Activated CD4-positive, CD25-positive, alpha-beta regulatory T cell treated with anti-CD3 and anti-CD28 coated beads, Interleukin-2, amount 50 U/mL, for 24 hours (primary cell): Measurements from ENCODE around the gene HELB.

ENCODE experiments used
- ATAC-seq, 2 donors: fragments of 150-1000 bp; cut with Tn5 transposase; one replicate each; pipeline ENCODE4 v1.10.0; 2021; ENCODE audit warnings: mild to moderate bottlenecking in 1 of 2, moderate library complexity in 1 of 2

Gene HELB

DNA sequence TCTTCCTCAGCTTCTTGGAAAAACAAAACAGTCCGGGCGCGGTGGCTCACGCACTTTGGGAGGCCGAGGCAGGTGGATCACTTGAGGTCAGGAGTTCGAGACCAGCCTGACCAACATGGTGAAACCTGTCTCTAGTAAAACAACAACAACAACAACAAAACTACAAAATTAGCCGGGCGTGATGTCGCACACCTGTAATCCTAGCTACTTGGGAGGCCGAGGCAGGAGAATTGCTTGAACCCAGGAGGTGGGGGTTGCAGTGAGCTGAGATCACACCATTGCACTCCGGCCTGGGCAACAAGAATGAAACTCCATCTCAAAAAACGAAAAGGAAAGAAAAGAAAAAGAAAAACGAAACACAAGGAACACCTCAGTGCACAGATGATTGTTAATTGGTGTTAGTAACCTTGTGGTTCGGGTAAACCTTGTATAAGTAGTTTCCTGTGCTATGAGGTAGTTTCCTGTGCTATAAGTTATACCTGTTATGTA is 1.1 kb downstream of the HELB start:
- peak; percentile 81 to 83 for ATAC-seq

DNA sequence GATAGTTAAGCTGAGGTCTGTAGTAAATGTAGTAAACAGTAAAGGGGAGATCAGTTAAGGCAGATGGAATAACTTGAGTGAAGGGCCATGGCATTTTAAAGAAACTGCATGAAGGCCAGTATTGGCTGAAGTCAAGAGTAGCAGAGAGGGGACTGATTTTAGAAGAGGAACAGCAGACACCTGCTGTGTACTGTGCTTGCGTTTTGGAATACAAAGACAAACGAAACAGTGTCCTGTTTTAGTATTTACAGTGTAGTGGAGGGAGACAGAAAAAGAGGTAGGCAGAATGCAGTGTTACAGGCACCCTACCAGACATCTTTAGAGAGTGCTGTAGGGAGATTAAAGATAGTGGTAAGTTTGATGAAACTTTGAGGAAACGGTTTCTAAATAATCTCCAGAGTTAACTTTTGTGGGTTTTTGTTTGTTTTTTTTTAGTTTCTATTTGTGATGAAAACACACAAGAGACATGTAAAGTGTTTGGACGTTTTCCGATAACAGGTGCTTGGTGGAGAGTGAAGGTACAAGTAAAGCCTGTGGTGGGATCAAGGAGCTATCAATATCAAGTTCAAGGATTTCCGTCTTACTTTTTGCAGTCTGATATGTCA is 2.1 kb downstream of the HELB start:
- no peak for ATAC-seq

DNA sequence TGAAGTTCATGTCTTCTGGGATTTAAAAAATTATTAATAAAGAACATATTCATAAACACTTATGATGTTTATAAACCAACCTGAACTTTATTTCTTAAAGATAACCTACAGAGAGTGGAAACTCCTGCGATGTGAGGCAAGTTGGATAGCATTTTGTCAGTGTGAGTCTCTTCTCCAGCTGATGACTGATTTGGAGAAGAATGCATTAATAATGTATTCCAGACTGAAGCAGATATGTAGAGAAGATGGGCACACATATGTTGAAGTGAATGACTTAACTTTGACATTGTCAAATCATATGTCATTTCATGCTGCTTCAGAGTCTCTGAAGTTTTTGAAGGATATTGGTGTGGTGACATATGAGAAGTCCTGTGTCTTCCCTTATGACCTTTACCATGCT is 7.3 kb downstream of the HELB start:
- no peak for ATAC-seq

DNA sequence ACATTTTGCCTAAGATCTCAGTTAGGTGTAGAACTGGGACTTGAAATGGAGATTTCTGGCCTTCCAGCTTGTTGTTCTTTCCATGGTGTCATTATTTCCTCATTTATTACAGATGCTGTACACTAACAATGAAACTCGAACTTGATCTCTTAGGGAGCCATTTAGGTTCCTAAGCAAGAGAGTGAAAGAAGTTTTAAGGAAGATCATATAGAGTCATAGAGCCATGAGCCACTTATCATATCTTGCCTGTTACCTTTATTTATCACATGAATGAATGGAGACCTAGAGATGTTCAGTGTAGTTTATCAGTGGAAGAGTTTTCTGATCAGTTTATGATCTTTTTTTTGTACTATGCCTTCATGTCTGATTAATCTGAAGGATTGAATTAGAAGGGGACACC is 9.9 kb downstream of the HELB start:
- no peak for ATAC-seq

DNA sequence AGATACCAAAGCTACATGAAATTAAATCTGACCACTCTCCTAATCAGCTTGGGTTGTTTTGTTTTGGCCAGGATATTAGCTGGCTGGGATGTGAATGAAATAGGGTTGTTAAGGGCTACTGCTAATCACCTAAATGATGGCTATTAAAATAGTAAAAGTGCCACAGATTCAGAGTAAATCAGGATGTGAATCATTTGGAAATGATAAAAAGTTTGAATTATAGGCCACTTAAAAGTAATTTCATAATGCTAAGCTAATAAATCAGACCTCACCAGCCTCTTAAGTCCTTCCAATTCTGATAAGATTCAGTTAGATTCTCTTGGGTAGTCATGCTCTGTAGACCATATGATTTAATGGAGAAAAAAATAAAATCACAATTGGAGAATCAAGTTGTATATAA is 12.0 kb downstream of the HELB start:
- no peak for ATAC-seq

DNA sequence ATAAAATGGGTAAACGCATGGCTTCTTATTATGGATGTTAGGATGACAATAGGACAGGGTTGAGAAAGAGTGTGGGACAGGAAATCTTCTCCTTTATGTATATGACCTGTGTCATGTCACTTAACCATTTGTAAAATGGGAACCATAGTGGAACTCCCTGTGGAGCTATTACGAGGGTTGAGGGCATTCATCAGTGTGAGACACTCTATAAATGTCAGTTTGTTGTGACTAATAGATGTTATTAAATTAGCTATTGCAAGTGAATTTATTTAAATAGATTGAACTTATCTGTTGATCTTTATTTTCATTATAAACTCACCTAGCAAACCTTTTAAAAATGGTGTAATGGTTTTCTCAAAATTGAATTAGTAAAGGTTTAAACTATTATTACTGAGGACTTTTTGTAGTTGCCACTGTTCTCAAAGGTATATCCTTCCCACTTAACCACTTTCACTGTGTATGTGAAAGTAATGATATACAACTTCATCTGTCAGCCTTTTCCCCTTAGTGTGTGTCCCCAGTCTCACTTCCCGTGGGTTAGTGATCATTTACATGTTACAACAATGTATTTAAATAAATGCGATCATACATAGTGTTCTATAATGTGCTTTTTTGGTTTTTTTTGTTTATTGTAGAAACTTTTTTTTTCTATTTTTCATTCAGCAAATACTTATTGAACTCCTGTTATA is 17.1 kb downstream of the HELB start:
- ATAC-seq, result no peak

DNA sequence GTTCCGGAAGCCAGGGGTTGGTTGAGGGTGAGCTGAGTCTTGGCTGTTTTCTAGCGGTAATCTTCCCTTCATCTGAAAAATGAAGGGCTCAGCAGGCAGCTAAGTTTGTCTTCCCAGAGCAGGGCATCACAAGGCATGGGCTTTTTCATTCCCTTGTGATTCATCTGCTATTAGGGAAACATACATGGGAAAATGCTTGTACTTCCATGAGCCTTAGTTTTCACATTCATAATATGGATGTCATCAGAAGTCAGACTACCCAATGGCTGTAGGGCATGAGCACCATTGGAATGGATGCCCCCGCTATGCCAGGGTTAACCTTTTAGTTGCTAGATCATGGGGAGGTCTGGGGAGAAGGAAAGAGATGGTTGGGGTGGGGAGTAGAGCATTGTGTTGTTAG is 18.7 kb downstream of the HELB start:
- no peak for ATAC-seq

DNA sequence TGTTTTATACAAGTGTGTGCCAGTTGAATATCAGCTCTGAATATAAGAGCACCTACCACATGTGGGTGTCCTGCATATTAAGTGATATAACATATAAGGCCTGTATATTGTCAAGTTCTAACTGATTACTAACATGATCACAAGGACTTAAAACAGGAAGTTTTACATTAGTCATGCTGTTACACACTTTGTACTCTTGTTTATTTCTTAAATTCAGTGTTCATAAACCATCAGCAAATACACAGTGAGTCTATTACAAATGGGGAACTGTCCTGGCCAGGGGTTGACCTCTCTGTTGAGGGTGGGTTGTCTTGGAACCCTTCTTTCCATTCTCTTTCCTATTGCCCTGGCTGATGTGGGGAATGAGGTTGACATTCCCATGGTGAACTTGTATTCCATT is 19.1 kb downstream of the HELB start:
- peak in 1 of 2 donors; percentile 32 for ATAC-seq

DNA sequence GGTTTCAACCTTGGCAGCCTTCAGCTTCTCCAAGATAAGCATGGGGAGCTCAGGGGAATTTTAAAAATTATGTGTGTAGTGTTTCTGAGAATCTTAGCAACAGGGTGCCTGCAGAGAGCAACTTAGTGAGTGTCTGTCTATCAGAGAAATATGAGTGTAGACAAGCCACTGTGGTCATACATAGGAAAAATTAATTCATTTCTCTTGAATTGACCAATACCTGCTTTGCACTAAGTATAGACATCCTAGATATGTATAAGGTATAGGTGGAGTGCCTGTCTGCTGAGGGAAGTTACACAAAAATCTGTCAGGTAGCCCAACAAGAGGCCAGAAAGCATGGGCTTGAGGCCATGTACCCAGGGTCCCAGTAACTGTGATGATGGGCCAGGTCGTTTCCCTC is 20.7 kb downstream of the HELB start:
- ATAC-seq, result no peak

DNA sequence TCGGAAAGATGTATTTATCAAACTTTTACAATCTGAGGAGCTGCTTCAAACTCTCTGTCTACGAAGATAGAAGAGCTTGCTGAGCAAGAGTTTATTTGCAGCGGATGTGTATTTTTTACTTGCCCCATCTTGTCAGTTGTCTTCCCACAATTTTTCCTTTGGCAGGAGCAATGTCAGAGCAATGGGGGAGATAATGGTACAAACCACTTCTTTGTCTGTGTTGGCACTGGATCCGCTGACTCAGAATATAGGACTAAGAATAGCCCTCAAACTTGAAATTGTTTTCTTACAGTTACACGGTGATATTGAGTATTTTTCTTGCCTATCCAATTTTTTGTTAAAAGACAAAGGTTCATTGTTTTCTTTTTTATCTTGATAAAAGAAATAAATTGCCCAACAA is 27.6 kb downstream of the HELB start:
- ATAC-seq, result no peak

DNA sequence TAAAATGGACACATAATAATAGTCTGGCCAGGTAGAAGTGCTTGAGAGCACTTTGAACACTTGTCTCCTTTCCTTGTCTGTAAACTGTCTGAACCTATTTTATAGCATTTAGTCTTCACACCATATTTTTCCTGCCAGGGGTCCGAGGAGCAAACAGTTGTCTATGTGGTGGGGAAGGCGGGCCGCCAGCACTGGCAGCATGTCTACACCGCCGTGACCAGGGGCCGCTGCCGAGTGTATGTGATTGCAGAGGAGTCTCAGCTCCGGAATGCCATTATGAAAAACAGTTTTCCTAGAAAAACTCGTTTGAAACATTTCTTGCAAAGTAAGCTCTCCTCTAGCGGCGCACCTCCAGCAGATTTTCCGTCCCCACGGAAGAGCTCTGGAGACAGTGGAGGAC is 28.7 kb downstream of the HELB start:
- no peak for ATAC-seq

DNA sequence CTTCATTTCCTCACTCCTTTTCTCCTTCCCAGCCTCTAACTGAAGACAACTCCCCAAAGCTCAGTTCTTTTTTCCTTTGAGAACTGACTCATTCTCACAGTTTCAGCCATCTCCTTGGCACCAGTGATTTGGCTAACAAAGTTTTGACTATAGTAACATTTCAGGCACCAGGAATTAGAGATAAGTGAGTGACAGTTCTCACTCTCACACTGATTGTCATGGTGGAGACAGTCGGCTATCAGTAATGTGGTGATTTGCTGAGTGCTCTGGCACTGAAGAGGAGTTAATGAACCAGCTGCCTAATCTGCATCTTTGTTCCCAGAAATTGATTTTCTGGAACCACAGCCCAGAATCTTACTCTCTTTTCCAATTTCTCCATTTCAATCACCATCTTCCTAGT is 29.5 kb downstream of the HELB start:
- no peak for ATAC-seq

DNA sequence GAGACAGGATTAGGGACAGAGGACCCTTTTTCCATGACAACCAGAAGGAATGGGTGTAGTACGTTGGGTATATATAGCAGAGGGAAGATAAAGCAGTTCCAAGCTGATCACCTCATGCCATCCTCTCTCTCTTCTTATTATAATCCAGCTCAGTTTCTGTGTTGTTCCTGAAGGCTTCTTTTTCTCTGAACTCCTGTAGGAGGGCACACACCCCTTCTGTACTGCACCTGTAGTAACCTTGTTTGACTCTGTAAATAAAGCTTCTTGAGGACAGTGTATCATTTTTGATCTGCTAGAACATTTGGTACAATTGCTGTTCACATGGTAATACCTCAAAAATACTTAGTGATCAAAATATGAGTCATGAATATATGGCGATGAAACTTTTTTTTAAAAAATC is 33.5 kb downstream of the HELB start:
- ATAC-seq, result no peak

DNA sequence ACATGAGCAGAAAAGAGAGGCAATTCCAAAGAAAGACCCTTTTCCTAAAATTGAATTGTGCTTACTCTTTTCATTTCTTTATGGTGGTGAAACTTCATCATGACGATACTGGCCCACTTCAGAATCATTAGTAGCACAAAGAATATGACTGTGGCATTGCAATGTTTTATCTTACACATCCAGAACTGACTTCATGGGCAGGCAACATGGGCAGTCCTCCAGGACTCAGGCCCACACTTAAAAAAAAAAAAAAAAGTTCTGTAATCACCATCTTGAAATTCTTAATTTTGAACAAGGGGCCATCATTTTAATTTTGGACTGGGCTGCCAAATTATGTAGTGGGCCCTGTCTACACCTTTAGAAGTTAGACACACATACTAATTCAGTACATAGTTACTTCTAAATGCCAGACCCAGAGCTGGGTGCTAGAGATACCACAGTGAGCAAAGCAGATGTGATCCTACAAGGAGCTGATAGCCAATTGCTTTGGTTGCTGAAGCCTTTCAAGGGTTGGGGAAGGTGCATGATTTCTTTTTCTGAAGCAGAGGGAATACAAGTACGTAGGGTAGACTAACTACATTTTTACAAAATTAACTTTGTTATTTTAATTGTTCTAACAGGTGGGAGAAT is 35.2 kb downstream of the HELB start:
- ATAC-seq, result no peak

DNA sequence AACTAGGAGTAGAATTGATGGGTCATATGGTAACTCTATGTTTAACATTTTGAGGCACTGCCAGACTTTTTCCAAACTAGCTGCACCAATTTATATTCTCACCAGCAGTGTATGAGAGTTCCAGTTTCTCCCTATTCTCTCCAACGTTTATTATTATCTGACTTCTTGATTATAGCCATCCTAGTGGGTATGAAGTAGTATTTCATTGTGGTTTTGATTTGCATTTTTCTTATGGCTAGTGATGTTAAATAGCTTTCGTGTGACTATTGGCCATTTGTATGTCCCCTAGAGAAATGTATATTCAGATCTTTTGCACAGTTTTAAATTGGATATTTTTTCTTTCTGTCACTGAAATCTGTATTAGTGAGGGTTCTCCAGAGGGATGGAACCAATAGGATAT is 37.8 kb downstream of the HELB start:
- ATAC-seq, result no peak

DNA sequence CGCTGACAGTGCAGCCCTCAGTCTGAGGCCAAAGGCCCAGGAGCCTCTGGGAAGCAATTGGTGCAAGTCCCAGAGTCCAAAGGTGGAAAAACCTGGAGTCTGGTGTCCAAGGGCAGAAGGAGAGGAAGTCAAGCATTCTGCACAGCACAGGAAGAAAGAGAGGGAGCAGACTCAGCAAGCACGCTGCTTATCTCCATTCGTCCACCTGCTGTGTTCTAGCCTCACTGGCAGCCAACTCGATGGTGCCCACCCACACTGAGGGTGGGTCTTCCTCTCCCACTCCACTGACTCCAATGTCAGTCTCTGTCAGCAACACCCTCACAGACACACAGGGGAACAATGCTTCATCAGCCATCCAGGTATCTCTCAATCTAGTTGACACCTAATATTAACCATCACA is 38.8 kb downstream of the HELB start:
- ATAC-seq, result no peak

DNA sequence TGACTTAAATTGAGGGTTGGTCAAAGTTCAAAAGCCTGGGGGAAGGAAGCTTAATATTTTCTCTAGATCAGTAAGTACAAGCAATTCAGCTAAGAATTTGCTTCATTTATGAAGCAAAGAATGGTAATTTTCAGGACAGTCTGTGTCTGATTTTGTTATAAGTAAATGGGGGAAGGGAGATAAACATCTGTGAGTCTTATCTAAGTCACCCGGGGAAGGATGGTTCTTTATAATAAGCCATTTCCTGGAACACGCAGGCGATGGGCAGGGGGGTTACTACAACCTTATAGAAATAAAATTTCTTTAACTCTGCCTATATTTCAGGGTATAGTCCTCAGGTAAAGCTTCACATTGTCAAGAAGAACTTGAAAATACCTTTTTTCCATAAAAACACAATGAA is 42.9 kb downstream of the HELB start:
- ATAC-seq, result no peak

DNA sequence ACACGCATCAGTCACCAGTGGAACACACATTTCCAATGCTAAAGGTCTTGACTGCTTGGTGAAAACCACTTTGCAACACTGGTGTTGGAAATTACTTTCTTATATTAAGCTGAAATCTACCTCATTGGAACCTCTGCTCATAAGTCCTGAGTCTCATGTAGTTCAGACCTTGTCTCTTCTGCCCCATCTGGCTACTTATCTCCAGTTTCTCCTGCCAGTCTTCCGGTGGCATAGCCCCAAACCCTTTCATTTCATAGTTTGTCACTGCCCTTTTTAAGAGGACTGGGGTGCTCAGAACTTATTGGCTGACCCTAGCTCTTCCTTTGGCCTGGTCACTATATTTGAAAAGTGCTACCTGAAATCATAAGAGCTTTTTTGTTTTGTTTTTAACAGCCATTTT is 43.7 kb downstream of the HELB start:
- no peak for ATAC-seq

DNA sequence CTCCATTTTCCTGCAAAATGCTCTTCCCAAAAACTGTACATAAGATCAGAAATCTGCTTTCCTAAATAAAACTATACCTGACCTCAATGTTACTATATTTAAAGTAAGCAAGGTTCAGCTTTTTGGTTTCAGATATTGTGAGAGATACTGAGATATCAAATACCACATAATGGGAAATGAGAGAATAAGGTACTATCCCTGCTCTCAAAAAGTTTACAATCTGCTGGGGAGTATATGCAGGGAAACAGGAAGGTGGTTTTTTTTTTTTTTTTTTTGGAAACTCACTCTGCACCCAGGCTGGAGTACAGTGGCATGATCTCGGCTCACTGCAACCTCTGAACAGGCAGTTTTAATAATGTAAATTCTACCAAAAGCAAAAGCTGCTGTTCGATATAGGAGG is 49.0 kb downstream of the HELB start:
- ATAC-seq, result no peak

DNA sequence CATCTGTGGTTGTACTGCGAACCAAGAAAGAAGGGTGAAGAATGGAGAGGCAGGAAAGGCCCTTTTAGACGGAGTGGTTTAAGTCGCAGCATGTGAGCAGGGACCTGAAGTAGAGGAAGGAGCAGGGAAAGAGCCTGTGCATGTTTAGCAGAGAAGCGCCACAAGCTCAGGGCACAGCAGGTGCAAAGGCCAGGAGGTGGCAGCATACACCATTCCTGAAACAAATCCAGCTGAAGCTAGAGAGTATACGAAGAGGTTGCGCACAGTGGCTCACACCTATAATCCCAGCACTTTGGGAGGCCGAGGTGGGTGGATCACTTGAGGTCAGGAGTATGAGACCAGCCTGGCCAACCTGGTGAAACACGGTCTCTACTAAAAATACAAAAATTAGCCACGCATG is 49.9 kb downstream of the HELB start:
- ATAC-seq, result no peak

DNA sequence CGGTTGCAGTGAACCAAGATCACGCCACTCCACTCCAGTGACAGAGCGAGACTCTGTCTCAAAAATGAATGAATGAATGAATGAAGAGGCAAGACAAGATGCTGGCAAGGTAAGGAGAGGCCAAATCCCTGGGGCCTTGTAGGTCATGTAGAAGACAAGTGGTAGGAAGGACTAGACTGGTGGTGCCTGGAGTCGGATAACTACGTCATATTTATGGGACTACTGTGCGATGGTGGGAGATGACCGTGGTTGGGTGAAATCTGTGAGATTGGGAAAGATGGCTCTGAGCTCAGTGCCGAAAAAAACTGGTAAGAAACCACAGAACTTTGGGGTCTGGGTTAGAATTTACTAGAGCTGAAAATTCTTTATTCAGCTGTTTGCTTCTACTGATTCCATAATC is 50.6 kb downstream of the HELB start:
- no peak for ATAC-seq

DNA sequence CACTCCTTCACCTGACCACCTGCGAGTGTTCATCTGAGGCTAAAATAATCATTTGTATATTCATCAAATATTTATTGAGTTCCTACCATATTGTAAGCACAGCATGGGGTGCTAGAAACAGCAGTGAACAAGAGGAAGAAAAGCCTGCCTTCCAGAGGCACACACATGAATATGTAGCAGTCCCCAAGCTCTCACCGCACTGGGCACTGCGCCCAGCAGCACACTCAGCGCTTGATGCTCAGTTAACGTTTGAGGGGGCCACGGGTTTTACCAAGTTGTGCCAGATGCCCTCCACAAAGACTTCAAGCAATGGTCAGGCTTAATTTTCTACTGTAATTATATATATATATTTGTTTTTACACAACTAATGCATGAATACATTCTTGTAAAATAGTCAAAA is 52.0 kb downstream of the HELB start:
- no peak for ATAC-seq

DNA sequence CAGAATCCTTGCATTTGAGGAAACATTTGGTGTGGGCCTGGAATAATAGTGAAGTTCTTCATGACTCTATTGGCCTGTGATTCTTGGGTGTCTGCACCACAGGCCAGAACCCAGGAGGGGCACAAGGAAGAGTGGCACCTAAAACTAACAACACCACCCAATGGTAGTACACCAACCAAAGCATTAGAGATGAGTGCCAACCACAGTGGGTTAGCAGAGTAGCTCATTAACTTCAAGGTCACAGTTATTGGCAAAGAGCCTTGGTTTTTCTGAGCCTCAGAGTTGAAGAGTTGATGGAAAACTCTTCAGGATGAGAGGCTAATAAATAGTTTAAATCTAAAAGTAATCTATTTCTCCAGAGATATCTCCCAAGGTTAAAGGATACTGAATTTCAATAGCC is 57.0 kb downstream of the HELB start:
- ATAC-seq, result no peak

DNA sequence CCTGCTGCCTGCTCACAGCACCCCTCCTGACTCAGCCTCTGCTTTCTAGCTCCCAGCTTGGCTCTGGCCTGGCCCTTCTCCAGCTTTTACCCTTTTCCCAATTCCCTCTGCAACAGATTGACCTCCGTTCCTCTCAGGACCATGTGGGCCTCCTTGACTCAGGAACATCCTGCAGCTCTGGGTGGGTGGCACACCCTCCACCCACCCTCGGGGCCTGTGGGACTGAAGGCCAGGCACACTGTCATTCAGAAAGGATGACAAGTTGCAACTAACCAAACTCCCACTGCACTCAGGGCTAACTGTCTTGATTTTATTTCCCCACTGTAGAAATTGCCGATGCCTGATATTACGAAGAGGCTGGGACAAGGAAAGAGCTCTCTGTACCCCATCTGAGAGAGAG is 59.4 kb downstream of the HELB start:
- ATAC-seq, result no peak
